ENCODE results near the gene ADAM22. TPM values are rescaled to one million over a fixed set of nuclear protein-coding genes. Genes with fewer than 3 reads are reported as not detected.

The ADAM22 gene
- total RNA-seq, 1 donor from 2014 or later: 16.7 TPM

DNA sequence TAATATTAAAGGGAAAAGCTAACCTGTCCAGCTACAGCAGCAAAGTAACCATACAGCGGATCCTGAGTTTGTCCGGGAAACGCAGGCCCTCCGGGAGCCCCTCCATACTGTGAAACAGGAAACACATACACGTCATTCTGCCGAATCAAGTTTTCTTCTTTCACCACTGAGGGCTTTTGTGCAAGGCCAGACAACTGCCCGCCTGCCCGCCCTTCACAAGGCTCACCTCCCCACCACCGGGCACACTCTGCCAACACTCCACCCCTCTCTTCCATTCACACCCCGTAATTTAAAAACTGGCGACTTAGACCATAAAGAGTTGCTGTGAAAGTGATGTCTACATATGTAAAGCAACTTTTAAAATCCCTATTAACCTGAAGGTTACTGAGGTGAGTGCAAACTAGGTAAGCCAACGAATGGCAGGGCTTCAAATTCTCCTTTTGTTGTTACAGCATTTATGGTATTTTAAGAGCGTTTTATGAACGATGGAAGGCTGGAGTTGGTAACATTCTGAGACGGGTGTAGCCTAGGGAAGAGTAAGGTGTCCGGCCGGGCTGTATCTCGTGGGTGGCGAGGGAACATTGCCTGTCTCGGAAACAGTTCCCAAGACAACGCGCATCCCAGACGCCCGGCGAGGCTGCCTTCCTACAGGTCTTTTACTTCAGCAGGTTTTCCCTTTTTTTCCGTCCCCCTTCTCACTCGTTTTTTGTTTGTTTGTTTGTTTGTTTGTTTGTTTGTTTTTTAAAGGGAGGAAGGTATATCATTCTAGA is 285.0 kb downstream of the ADAM22 start:
- DNase-seq: peak; percentile 78

DNA sequence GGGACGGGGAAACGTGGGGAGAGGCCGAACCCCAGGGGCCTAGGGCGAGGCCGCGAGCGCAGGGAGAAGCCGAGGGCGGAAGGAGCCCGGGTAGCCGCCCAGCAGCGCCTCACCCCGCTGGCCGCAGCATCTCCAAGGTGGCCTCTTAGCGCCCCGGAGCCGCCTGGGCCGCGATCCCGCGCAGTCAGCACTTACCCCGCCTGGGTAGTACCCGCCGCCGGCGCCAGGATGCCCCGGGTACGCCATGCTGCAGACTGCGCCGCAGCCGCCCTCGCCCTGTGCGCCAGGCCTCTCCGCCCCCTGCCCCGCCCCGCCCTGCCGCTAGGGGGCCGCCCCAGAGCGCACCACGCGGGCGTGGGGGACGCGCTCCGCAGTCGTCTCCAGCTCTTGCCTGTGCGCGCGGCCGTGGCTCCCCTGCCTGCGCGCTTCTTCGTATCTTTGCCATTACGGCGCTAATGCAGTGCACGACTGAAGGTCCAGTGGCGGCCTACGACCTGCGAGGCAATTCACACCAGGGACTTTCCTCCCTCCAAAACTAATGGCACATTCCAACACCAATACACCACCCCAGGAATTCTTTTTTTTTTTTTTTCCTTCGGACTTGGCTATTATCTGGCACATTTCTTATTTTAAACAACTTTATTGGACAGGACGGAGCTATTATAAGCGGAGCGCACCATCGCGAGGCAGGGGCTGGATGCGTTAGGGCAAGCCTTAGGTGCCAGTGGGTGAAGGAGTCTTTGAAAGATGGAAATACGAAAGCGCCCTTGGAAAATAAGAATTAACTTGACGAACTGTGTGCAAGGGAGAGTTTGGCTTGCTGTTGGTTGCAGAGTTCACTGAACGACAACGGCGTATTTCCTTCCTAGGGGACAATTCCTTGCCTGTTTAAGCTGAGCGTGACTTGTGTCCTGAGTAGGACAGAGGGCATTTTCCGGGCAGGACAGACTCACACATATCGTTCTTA is 286.0 kb downstream of the ADAM22 start, which contains the start of gene SRI:
Gene SRI (minus strand): TSS at position 258 of the 967 bp plus-strand sequence. CDS start 12 bp downstream, at position 246.
- peak; percentile 92 for DNase-seq

DNA sequence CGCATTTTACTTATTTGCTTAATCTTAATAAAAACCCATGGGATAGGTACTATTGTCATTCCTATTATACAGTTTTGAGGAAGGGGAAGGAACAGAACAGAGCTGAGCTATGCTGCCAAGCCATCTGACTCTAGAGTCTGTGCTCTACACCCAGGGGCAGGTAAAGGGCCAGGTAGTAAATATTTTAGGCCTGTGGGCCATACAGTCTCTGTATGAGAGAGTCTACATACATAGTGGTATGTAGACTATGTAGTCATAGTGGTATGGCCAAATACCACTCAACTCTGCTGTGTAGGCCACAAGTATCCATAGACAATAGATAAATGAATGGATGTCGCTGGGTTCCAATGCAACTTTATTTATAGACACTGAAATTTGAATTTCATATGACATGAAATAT is 289.2 kb downstream of the ADAM22 start:
- DNase-seq: no peak

DNA sequence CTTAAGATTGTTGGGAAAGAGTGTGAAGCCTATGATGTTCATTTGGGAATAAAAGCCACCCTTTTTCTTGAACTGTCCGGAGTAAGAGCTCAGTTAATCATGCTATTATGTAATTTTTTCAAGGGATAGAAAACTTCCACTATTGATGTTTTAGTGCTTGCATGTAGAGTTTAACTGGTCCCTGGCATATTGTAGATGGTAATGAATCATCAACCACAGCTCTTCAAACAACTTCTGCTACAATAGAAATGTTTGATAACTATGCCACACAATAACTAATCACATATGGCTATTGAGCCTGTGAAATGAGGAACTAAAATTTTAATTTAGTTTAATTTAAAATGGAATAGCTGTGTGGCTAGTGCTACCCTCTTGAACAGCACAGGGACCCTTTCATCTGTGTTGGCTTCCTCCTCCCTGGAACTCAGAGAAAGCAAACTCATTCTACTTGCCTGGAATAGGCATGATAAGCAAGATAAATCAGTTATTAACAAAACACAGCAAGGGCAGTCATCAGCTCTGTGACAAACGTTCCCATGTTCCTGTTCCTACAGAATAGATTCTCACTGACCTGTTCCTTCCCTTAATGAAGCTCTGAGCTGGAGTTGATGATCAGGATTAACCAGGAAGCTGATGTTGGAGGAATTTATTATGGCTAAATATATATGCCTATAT is 290.7 kb downstream of the ADAM22 start:
- no peak for DNase-seq

DNA sequence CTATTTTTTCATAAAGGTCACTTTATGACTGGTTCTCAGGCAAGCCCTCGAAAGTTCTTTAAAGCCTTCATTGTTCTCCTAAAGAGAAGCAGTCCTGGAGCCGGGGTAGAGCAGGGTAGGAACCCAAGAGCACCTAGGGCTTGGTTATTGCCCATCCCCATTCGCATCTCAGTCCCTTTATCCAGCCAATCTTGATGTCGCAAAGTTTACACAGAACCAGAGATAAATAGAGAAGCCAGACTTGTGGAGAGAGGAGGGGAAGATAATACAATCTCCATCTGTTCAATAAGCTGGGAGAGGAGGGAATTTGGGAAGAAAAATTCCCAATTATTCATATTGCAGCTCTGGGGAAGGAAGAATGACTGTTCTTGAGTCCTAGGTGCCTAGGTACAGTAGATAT is 292.1 kb downstream of the ADAM22 start:
- no peak for DNase-seq

DNA sequence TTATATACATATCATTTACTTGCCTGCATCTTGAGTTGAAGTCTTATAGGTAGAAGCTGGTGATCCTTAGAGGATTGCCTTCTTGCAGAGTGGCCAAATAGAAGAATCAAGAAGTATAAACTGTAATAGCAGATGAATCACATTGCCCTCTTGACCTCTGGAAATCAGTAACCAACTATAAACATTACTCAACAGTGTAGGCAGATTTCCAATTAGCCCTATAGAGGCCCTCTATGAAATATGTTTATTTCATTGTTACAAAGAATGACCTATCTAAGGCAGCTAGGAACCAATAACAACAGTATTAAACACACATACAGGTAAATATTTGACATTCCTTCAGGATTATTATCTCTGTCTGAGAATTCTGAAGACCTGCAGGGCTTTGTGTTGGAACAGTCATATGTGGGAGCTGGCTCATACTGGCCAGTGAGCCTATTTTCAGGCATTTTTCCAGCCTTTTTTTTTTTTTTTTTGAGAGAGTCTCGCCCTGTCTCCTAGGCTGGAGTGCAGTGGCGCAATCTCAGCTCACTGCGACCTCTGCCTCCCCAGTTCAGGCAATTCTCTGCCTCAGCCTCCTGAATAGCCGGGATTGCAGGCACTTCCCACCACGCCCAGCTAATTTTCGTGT is 292.9 kb downstream of the ADAM22 start:
- DNase-seq: no peak

DNA sequence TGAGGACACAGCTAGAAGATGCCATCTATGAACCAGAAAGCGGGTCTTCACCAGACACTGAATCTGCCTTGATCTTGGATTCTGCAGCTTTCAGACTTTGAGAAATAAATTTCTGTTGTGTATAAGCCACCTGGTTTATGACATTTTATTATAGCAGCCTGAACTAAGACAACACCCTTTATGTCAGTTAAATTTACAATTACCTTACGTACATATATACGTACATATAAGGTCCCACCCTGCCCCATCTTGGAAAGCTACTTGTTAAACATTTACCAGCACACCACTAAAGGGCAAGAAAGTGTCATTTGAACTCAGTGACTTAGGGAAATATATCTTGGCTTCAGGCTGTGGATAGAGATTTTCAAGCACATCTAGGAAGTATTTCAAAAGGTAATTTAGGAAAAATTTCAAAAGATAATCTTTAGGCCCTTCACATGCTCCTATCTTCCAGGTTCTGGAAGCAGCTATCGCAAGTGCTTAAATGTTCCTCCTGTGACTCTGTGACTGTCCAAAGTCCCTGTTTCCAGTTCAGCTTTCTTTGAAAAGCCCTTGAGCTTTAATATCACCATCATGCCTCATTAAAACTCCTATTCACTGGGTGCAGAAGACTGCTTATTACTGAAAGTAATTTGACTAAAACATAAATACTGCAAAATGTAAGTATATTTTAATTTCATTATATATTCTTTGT is 295.4 kb downstream of the ADAM22 start:
- DNase-seq: no peak

DNA sequence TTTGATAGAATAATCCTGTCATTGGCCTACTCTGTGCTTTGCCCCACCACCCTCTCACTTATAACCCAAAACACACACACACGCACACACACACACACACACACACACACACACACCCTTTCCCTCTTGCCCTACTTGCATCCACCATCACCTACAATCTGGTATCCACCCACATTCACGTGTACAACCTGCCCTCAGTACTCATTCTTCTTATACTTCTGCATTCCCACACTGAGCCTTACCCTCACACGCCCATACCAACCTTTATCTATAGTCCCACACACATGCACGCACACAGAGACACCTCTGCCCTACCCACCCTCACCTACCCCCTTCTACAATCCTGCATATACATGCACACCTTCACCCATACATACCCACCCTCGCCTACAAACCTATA is 296.6 kb downstream of the ADAM22 start:
- DNase-seq: no peak

DNA sequence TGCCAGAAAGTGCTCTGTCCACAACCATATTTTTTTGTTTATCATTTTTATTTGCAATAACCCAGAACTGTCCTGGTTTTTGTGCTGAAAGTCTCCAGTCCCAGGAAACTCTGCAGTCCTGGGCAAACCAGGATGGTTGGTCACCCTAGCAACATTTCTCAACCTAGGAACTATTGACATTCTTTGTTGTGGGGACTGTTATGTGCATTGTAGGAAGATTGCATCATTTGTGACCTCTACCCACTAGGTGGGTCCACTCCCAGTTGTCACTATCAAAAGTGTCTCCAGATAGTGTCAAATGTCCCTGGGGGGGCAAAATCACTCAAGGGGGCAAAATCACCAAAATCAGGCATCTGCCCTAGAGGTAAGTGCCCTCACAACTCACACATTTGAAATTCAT is 299.8 kb downstream of the ADAM22 start:
- no peak for DNase-seq

DNA sequence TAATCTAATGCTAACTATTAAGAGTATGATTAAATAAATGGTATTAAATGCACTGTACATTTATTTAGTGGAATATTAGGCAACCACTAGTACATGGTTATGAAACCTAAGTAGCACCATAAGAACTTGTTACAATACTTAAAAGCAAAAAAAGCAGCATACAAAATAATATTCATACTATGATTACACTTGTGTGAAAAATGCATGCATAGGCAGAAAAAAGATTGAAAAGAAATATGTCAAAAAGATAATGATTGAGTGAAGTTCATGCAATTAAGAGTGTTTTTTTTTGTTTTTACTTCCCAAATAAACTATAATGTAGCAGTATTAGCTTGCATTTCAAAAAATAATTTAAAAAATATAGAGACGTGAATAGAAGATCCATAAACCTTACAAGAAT is 305.8 kb downstream of the ADAM22 start:
- DNase-seq: no peak

DNA sequence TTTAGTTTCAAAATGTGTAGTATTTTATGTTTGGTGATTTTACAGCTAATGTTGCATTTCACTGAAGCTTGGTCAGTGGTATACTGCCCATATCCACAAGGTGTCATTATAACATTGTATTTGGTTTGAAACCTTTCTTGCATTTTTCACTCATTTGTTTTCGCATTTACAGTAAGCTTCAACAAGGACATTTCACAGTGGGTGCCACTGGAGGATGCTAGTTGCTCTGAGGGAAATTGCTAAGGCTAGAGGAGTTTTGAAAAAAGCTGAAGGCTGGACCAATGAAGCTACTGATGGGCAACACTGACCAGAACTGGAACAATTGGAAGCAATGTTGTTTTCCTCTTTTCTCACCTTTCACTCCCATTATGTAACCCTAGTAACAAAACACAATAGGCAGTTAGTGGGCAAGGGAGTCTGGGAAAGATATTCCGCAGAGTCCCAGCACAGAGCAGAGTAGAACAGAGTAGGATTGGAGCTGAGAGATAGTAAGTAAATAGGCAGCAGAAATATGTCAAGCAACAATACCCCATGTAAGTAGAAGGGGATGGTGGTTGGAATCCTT is 309.4 kb downstream of the ADAM22 start:
- peak; percentile 71 for DNase-seq

DNA sequence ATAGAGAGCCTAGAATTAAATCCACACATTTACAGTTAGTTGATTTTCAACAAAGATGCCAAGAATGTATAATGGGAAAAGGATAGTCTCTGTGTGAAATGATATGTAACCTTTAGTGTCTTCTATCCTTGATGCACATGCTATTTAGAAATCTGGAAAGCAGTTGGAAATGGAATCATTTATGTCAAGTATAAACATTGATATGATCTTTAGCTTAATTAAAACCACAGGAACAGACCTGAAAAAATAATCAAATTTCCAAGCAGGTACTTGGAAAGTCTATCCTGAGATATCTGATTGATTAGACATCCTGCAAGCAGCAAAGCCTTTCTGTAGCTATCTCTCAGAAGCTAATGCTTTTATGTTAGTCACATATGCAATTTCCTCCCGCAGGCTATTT is 310.2 kb downstream of the ADAM22 start:
- no peak for DNase-seq

Other genes with a start within 250 kb of the ADAM22 start
- gene SLC25A40, start 57.9 kb upstream of the ADAM22 start, total RNA-seq: 17.3 TPM
- gene DBF4, start 57.8 kb upstream of the ADAM22 start, total RNA-seq: 15.9 TPM

All from tongue (tissue), 2 donors.